Left ventricle myocardium superior (tissue), 1 donor: ENCODE data around the gene KIF20B. TPM values are rescaled to one million over a fixed set of nuclear protein-coding genes. Genes with fewer than 3 reads are reported as not detected.
"Not testable (repeated sequence)": the region's sequence is repeated elsewhere in the genome, so short reads cannot be mapped to it uniquely, and the experiment has no call there.

Experiments
- ATAC-seq: fragments of 200-7000 bp; cut with Tn5 transposase; one replicate; pipeline ENCODE4 v1.9.1; 2020; ENCODE audit warnings: mild to moderate bottlenecking, moderate library complexity
- DNase-seq: peaks from one replicate; pipeline ENCODE4 v3.0.0-alpha.2; 2020
- intact Hi-C: fragments of 100-400 bp; cut with micrococcal nuclease; formaldehyde crosslinking; loops from one replicate; pipeline ENCODE4 v1.11.0; 2022
- total RNA-seq: library from RNA; stranded (reverse); fragmentation: NEBNext Ultra II Directional; extraction: Animal tissue kit (Norgen Biotek cat#: 25700); gene quantifications from one replicate; pipeline ENCODE4 v1.2.1, GENCODE V29; 2021
- donor health status: DM: no; HTN: yes; CAD: no; lungs with severe emphysema.

KIF20B gene
- total RNA-seq, 1 donor from 2014 or later: 3.7 TPM

DNA sequence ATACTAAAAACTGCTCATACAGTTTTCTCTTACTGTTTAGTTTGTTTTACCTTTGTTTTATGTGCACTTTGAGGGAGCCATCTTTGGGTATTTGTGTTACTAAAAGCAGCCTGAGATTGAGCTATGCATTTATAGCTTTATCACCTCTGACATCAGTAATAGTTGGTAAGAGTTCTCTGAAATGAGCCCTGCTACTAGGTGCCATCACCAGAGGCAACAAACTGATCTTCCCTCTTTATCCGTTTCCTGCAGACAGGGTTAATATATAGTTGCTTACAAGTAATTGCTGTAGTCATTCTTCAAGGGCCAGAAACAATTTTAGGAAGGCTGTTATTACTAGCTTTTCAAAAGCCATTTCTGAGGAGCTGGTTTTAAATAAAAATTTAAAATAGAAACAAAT is 49.1 kb downstream of the KIF20B start:
- DNase-seq: no peak
- intact Hi-C loops: no loop called here
- no peak for ATAC-seq

DNA sequence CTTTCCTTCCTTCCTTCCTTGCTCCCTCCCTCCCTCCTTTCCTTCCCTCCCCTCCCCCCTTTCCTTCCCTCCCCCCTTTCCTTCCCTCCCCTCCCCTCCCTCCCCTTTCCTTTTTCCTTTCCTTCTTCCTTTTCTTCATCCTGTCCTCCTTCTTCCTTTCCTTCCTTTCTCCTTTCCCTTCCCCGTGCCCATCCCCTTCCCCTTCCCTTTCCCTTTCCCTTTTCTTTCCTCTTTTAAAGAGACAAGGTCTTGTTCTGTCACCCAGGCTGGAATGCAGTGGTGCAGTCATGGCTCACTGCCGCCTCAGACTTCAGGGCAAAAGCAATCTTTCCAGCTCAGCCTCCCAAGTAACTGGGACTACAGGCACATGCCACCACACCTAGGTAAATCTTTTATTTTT is 54.0 kb downstream of the KIF20B start:
- DNase-seq (no peak), ATAC-seq (no peak)
- intact Hi-C loops: no loop called here

DNA sequence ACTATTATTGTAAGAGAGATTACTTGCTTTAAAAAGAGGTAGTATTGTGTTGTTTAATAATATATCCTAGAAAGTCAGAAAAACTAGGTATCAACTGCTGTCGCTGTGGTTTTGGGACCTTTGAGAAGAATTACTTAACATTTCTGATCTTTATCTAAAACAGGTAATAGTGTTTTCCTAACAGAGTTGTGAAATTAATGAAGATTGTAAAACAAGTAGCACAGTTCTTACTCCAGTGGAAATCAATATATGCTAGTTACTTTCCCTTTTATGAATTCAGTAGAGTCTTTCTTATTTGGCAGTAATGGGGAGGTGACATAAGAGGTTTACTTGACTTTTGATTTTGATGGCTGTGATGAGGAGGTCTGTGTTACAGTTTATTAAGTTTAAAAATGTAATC is 58.1 kb downstream of the KIF20B start:
- intact Hi-C loops: no loop called here
- ATAC-seq (no peak), DNase-seq (no peak)

DNA sequence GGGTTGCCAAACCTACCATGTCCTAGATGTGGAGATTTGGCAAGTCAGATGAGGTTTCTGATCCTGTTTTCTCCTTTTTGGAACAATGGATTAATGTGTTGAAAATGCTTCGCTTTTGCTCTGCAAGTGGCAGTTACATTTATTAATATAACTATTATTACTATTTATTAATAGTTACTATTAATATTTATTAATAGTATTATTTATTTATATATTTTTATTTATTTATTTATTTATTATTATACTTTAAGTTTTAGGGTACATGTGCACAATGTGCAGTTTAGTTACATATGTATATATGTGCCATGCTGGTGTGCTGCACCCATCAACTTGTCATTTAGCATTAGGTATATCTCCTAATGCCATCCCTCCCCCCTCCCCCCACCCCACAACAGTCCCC is 62.3 kb downstream of the KIF20B start:
- ATAC-seq, intact Hi-C loops, DNase-seq: not testable (repeated sequence)

DNA sequence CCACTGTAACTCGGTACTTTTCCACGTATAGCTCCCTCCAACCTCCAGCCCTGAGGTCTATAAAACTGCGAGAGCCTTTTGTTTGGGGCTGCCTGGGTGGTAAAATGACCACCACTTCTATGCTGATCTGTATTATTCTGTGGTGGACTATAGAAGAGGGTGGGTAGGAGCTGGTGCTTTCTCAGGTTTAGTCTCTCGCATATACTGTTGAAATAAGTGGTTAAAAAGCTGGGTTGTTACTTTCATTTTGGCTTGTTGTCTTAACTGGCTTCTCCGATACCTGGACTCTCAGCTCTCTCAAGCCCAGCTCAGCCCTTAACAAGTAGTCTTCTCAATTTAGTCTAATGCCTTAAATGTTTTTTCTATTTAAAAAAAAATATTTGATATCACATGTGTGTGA is 70.3 kb downstream of the KIF20B start:
- DNase-seq (no peak), ATAC-seq (no peak)
- intact Hi-C loops: no loop called here

DNA sequence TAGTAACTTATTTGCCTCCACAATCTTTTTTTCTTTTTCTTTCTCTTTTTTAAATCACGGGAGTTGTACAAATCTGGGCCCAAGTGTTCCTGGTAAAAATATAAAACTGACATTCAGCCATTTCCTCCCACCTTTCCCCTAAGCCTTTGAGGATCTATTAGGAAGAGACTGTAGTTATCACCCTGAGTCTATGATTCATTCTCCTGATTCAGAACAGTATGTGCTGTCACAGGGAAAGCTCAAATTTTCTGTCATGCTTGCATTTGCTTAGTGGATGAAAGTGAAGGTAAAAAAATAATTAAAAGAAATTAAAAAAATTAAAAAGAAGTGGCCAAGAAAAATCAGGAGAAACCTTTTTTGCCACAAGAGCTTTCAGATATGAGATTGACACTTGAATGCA is 71.7 kb downstream of the KIF20B start:
- DNase-seq (no peak), ATAC-seq (no peak)
- intact Hi-C loops: no loop called here

DNA sequence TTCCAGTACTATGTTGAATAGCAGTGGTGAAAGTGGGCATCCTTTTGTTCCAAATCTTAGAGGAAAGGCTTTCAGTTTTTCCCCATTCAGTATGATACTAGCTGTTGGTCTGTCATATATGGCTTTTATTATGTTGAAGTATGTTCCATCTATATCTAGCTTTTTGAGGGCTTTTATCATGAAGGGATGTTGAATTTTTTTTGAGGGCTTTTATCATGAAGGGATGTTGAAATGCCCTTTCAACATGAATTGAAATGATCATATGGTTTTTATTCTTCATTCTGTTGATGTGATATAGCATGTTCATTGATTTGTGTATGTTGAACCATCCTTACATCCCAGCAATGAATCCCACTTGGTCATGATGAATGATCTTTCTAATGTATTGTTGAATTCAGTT is 75.3 kb downstream of the KIF20B start:
- ATAC-seq (no peak), DNase-seq (no peak)
- intact Hi-C loops: no loop called here

DNA sequence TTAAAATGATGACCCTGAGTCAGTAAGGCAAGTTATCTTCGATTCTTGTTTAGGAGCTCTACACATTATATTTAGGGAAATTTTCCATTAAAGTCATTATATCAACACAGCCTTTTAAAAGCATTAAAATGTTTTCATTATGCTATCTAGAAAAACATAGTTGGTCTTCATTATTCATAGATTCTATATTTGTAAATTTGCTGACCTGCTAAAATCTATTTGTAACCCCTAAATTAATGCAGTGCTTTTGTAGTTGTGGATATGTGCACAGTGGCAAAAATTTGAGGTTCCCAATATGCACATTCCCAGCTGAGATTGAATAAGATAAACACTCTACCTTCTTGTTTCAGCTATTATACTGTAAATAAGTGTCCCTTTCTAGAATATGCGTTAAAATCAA is 81.1 kb downstream of the KIF20B start:
- intact Hi-C loops: no loop called here
- no peak for DNase-seq
- ATAC-seq: no peak

DNA sequence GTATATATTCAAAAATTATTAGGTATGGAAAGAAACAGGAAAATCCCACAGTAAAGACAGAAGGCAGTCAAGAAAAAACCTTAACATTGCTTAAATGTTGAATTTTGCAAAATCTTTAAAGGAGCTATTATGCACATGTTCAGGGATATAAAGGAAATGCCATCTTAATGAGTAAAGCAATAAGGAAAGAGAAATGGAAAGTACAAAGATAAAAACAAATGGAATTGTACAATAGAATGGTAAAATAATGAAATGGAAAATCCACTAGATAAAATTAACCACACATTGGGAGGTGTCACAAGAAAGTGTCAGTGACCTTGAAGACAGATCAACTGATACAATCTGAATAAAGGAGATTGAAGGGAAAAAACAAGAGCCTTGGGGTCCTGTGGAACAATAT is 82.0 kb downstream of the KIF20B start:
- intact Hi-C loops: no loop called here
- ATAC-seq (no peak), DNase-seq (no peak)

DNA sequence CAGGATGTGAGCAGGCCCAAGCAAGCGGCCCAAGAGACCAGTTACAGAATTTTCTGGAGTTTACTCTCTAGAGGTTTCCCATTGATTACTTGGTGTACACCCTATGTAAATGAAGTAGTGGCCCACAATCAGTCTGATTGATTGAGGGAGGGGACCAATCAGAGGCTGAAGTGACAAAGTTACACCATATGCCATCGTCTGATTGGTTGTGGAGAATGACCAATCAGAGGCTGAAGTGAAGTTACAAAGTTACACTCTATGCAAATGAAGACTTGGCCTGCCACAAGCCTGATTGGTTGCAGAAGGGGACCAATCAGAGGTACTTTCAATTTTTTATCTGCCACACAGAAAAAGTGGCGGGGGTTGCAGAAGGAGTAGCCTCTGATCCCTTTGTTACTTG is 83.7 kb downstream of the KIF20B start:
- ATAC-seq (no peak), DNase-seq (no peak)
- intact Hi-C loops: no loop called here

DNA sequence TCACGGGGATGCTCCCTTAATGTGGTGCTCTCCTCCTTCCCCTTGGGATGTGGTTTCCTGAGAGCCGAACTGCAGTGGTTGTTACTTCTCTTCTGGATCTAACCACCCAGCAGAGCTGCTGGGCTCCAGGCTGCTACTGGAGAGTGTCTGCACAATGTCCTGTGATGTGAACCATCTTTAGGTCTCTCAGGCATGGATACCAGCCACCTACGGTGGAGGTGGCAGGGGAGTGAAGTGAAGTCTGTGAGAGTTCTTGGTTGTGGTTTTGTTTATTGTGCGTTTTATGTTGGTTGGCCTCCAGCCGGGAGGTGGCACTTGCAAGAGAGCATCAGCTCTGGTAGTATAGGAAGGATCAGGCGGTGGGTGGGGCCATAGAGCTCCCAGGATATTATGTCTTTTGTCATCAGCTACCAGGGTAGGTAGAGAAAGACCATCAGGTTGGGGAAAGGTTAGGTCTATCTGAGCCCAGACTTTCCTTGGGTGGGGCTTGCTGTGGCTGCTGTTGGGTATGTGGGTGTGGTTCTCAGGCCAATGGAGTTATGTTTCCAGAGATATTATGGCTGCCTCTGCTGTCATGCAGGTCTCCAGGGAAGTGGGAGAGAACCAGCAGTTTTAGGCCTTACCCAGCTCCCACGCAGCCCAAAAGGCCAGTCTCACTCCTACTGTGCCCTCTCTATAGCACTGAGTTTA is 87.9 kb downstream of the KIF20B start:
- no peak for ATAC-seq
- intact Hi-C loops: no loop called here
- no peak for DNase-seq

DNA sequence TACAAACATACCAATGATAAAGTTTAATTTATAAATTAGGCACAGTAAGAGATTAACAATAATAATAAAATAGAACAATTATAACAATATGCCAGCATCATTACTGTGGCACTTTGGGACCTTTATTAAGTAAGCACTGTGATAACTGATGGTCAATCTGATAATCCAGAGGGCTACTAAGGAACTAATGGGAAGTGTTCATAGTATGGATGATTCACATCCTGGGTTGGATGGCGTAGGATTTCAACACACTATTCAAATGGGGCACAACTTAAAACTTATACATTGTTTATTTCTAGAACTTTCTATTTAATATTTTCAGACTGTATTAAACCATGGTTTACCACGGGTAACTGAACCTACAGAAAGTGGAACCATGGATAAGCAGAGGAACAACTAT is 90.8 kb downstream of the KIF20B start:
- ATAC-seq (no peak), DNase-seq (no peak)
- intact Hi-C loops: loop anchor here (10.0 kb wide), 2 partner anchors 993 to 1073 kb away; no protein-coding TSS in a partner anchor

DNA sequence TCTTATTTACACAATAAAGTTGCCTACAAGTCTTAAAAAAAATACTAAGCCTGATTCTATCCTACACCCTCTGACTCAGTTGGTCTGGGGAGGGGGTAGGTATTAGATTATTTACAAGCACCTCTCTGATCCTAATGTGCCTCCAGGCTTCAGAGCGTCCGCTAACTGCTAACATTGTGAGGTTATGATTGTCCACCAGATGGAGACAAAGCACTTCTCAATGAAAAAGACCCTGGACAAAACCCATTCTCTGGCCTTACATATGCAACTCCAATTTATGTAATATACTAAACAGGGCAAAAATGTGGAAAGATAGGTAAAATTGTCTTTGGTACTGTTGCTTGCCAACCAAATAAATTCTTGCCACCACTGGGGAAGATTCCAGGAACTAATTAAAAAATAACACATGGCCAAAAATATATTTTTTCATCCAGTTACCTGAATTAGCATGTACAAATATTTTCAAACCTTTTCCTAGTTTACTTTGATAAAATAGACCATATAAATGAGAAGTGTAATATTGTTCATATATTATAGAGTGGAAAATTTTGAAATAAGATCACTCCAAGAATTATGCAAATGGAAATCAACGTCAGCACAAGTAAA is 92.4 kb downstream of the KIF20B start:
- intact Hi-C loops: loop anchor here (10.0 kb wide), 2 partner anchors 991 to 1071 kb away; no protein-coding TSS in a partner anchor
- no peak for DNase-seq
- ATAC-seq: peak; percentile 64

DNA sequence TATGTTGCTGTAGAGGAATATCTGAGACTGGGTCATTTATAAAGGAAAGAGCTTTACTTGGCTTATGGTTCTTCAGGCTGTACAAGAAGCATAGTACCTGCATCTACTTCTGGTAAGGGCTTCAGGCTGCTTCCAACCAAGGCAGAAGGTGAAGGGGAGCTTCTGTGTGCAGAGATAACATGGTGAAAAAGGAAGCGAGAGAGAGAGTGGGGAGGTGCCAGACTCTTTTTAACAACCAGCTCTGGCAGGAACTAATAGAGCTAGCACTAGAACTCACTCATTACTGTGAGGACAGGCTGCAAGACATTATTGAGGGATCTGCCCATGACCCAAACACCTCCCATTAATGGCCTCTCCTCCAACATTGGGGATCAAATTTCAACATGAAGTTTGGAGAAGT is 94.5 kb downstream of the KIF20B start:
- intact Hi-C loops: loop anchor here (10.0 kb wide), 2 partner anchors 989 to 1069 kb away; no protein-coding TSS in a partner anchor
- ATAC-seq (no peak), DNase-seq (no peak)

DNA sequence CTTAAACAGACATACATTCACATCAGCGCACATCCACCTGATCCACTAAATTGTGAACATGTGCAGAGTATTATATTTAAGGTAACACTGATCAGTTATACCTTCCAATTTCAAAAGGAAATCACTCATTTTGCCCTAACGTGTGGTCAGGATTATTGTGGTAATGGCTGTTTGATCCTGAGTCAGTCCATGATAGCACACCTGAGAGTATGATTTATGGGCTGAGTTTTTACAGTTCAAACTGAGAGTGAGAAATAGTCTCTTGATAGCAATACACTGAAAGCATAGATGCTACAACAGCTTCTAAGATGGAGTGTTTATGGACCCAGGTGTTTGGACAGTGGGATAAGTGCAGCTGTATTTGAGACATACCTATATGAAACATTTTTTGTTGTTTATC is 96.7 kb downstream of the KIF20B start:
- intact Hi-C loops: loop anchor here (10.0 kb wide), 2 partner anchors 987 to 1067 kb away; no protein-coding TSS in a partner anchor
- no peak for DNase-seq
- ATAC-seq: no peak

DNA sequence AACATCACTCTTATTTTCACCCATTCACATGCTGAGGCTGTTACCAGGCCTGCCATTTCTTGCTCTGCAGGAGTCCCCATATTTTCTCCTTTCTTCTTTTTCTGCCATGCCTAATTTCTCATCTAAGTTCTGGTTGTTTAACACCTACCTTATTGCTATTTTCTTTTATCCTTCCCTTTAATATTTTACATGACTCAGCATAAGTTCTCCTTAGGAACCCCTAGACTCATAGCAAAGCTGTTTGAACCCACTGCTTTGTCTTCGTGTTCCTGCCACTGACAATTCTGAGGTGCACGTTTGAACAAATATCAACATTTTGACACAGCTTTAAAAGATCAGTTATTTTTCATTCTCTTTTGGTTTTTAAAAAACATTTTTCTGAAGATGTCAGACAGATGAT is 98.2 kb downstream of the KIF20B start:
- ATAC-seq (no peak), DNase-seq (no peak)
- intact Hi-C loops: loop anchor here (10.0 kb wide), 2 partner anchors 985 to 1065 kb away; no protein-coding TSS in a partner anchor

DNA sequence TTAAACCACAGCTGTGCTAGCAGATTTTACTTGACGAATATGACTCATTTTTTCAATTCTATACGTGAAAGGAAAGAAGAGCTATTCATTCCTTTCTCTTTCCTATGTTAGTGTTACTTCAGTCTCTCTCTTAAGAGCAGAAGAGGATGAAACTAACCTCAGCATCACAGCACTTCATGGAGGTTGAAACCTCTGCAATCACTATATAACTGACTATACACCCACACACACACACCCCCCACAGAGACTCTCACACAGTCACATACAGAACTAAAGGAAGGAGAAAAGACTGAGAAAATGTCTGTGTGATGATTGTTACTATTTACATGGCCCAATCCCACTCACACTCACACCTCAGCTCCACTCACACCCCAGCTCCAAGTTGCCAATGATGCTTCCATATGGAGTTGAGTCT is 104.2 kb downstream of the KIF20B start:
- intact Hi-C loops: no loop called here
- ATAC-seq: no peak
- DNase-seq: no peak

DNA sequence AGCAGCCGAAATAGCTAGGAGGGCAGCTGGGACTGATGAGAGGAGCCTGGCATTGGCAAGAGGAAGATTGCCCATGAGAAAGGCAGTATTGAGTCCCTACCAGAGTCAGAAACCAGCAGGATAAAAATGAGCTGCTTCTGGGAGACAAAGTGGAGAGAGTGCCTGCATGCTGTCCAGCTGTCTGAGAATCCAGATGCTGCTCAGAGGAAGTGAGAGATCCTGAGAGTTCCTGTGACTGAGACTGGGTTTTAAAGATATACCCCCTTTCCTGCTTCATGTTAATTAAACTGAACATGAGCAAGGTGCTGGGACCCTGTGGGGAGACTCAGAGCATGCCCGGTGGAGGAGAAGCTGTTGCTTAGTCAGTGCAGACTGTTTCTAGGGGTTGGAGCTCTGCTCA is 107.5 kb downstream of the KIF20B start:
- ATAC-seq: no peak
- intact Hi-C loops: no loop called here
- DNase-seq: no peak

DNA sequence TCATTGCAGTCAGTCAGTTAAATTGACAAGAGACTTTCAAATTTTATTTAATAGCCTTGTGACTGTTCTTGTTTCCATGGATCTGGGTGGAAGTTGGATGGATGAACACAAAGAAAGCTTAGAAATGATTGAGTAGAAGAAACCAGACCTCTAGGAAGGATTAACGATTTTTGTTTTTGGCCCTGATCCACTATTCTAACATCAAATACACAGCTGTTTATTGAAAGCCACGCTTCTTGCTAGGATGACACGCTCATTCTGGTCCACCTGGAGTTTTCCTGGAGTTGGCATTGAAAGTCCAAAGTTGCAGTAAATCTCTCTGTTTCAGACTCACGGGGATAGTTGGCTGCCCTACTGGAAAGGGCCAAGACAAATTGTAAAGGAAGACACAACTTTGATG is 108.4 kb downstream of the KIF20B start:
- ATAC-seq (no peak), DNase-seq (no peak)
- intact Hi-C loops: no loop called here

DNA sequence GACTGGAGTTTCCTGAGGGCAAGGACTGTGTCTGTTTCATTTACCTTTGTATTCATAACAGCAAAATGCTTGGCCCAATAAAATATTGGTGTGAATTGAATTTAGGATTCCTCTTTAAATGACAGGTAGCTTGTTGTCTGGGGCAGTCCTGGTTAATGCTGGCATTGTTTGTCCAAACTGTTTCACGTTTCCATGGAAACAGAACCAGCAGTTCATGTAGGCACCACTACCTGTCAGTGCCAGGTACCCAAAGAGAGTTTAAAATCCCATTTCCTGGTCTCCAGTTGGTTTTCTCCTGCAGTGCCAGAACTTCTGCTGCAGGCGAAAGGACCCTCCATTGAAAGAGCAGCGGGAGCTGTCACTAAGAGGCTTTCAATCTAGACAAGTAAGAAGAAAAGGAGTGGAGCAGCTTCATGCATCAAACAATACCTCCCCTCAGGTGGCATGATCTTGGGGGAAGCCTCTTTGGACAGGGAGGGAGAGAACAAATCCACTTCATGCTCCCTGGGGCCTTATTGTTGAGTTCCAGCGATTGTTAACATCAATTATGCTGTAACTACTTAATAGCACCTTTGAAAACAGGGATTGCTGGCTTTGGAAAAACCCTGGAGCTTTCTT is 109.6 kb downstream of the KIF20B start:
- DNase-seq (no peak), ATAC-seq (no peak)
- intact Hi-C loops: no loop called here

DNA sequence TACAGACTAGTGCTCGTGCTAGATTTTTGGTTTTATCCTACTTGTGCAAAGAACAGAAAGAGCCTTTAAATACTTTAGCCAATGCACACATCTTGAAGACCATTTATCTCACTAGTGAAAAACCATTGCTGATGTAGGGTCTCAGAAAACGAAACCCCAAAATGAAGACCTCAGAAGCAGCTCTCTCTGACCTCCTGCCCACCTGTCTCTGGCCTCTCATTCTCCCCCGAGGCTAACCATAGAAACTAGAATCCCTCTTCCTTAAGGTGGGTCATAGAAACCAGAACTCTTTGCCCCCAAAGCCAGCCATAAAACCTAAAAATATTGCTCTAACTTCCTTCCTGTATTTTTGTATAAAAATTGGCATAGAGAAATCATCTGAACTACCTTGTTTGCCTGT is 112.2 kb downstream of the KIF20B start:
- ATAC-seq (no peak), DNase-seq (no peak)
- intact Hi-C loops: no loop called here
